ENCODE data around the gene UBALD1. TPM values are rescaled to one million over a fixed set of nuclear protein-coding genes. Genes with fewer than 3 reads are reported as not detected.

The UBALD1 gene
- 10.7 and 11.5 TPM in 2 replicates for total RNA-seq (2014; rRNA removed; shearing (Covaris generic))
- polyA plus RNA-seq (2014; cell fraction: nucleus; rRNA removed), result 29.7 and 70.8 TPM in 2 replicates

DNA sequence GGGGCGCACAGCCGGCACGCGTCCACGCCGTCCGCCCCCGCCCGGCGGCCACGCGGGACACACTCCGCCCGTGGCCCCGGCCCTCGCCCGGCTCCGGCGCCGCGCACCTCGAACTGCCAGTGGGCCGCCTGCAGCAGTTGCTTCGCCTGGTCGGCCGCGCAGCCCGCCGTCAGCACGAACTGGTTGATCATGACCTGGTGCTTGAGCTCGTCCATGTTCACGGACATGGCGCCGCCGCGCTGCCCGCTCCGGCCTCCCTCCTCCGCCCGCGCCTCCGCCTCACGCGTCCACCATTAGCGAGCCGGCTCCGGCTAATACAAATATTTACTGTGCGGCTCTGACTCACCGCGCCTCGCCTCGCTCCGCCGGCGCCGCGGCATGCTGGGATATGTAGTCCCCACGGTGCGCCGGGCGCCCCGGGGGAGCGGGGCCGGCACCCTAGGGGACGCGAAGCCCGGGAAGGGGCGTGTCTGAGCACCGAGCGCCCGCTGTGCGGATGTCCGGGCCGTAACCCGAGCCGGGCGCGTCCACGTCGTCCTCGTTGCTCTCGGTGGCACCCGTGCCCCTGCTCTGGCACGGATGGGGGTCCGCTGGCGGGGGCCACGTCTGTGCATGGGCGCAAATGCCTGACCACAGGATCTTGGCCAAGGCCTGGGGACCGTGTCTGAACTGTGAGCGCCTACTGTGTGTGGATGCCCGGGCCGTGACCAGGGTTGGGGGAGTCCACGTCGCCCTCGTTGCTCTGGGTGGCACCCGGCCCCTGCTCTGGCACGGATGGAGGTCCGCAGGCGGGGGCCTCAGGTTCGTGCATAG, at the start of gene UBALD1:
TSS of gene UBALD1 (minus strand) at position 318 of the 813 bp plus-strand sequence. CDS start at position 227, 91 bp downstream.
- DNase-seq (ENCODE audit: extremely low read depth, low read depth), result peak; percentile 92

DNA sequence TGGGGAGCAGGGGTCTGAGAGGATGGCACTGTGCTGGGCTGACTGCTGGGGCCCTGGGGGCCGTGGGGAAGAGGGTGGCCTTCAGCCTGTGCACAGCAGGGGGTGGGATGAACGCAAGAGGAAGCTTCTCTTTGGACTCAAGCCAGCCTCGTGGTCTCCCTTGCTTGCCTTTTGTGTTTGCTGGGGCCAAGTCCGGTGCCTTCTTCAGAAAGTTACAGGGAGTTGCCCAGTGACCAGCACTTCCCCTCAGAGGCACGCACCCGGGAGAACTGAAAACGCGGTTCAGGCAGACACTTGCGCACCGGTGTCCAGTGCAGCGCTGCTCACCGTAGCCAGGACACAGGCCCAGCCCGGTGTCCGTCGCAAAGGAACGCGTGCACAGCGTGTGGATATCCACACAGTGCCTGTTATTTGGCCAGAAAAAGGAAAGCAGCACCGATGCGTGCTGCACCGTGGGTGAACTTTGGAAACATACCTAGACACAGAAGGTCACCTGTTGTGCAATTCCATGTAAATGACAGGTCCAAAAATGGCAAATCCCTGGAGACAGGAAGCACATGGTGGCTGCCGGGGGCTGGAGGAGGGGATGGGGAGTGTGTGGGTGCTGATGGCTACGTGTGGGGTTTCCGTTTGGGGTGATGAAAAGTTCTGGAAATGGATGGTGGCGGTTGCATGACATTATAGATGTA, 49.2 kb upstream of the UBALD1 start:
- no peak for DNase-seq (ENCODE audit: extremely low read depth, low read depth)

DNA sequence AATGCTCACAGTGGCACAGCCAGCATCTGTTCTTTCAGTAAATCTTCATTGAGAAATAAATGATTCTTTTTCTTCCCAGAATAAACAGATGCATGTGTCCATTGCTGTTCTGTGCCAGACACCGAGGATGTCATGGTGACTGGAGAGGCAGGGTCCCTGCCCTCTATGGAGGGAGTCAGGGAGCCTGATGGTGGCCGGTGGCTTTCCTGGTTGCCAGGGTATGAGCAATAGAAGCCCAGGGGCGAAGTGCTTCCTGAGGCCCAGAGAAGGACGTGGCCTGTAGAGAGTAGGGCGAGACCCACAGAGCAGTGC, 48.7 kb upstream of the UBALD1 start:
- no peak for DNase-seq (ENCODE audit: extremely low read depth, low read depth)

DNA sequence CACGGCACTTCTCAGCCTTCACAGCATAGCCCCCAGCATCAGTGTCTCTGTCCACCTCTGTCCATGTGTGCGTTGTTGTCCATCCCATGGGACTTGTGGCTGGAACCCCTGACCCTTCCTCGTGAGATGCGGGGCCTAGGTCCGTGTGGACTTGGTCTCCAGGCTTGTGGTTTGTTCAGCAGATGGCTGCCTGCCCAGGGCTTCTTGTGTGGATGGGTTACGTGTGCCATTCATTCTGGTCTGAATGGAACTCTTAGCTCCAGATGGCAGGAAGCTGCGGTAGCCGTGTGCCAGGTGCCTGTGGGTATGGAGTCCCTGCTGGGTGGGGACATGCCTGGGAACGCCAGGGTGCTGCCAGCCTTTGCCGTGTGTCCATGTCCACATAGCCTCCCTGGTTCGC, 47.0 kb upstream of the UBALD1 start:
- no peak for DNase-seq (ENCODE audit: extremely low read depth, low read depth)

DNA sequence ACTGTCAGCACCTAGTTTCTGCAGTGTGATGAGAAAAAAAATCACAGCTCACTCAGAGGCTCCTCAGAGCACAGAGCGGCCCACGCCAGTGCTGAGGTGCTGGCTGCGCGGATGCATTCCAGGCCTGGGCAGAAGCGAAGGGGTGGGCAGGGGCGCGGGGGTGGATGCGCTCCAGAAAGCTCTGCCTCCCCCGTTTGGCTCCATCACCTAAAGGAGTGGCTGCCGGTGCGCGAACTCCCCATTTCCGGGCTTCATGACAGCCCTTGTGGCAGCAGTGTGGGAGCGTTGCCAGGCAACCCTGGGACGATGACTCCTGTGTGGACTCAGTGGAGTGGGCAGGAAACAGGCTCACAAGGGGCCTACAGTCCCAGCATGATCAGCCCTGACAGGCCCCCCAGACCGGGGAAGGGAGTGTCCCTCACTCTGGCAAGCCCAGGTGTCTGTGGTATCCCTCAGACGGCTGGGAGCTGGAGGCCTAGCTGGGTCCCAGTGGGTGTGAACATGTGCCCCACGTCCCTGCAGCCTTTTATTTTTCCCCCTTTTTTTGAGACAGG, 45.8 kb upstream of the UBALD1 start:
- DNase-seq (ENCODE audit: extremely low read depth, low read depth), result no peak

DNA sequence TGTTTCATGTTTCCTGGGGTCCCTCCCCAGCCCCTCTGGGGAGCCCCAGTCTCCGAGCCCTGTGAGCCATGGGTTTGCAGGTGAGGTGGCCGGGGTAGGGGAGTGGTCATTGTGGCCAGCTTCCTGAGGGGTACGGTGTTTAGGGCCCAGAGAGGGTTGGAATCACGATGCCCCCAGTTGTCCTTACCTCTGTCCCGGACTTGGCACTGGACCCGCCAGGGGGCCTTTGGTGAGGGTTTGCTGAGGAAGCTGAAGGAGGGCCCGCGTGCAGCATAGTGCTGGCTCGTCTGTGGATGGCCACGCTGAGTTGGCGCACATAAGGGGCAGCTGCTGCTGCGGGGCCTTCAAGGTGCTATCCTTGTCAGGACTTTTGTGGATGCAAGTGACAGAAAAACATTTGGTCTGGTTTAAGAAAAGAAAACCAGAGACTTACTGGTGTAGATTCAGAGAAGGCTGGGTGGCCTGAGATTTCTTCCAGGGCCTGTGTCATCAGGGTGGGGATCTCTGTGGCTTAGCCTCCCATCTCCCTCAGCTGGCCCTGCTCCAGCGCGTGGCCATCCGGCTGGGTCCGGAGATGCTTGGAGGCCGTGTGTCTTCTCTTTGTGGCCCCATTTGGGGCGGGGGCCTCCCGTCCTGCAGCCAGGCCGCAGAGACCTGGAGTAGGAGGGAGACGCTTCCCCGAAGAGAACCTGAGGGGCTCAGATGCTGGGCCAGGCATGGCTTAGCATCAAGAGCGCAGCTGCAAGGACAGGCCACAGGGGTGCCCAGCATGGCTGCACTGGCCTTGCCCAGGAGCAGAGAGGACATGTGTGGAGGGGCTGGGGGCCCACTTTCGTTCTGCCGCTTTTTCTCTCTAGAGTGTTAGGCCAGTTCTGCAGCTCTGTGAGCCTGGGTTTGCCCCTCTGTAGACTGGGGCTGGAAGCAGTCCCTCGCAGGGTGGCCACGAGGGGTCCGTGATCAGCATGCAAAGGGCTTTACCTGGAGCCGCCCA, 45.0 kb upstream of the UBALD1 start:
- no peak for DNase-seq (ENCODE audit: extremely low read depth, low read depth)

DNA sequence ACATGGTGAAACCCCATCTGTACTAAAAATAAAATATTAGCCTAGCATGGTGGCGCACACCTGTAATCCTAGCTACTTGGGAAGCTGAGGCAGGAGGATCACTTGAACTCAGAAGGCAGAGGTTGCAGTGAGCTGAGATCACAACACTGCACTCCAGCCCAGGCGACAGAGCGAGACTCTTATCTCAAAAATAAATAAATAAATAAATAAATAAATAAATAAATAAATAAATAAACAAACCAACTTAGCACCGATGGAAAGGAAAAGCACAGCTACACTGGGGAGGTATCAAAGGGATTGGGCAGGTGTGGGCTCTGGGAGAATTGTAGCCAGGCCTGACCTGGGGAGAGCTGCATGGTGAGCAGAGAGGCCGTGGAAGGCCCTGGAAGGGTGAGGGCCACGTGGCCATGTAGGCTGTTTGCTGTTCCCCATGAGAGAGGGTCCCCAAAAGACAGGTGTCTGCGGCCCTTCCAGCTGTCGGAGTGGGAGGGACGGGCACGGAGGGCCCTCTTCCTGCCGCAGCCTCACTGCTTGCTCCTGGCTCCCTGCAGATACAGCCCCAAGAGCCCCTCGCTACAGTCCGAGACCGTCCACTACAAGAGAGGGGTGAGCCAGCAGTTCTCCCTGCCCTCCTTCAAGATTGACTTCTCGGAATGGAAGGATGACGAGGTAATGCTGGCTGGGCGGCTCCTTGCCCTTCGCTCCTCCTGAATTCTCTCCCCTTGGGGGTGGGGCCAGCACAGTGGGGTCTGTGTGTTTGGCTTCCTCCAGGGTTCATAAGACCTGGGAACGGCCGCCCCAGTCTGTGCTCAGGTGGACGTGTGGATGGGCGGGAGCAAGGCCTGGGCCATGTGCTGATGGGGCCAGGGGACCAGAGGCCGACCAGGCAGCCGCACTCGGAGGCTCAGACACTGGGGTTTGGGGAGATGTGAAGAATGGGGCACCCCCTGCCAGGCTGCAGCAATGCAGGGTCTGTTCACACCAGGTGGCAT, 42.3 kb upstream of the UBALD1 start:
- DNase-seq (ENCODE audit: extremely low read depth, low read depth), result no peak

DNA sequence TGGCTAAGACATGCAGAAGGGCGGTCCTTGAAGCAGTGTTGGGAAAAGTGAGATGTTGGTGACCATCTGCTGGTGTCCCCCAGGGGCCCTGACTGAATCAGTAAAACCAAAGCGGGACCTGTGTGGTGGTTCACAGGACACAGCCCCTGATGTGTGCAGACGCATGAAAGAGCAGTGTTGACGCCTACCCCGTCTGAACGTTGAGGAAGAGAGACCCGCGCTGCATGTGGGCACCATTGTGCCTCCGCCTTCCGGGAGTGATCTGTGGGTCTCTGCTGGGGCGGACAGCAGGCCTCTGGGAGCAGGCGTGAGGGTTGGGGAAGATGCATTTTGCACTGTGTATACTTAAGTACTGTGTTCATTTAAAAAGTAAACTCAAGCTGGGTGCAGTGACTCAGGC, 41.5 kb upstream of the UBALD1 start:
- DNase-seq (ENCODE audit: extremely low read depth, low read depth), result no peak

DNA sequence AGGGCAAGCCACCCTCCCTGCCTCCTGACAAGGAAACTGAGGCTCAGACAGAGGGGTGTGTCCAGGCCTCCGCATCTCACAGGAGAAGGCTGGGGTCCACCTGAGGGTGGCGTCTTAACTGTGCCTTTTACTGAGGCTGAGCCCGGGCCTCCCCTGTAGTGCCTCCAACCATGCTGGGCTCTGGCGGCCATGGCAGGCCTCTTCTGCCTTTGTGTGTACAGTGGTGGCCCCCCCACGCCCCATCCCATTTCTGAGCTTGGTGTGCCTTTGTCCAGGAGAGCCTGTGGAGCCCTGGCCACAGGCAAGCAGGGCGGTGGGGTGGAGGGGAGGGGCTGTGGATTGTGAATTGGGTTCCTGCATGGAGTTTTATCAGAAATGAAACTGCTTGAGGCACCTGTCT, 41.1 kb upstream of the UBALD1 start:
- no peak for DNase-seq (ENCODE audit: extremely low read depth, low read depth)

DNA sequence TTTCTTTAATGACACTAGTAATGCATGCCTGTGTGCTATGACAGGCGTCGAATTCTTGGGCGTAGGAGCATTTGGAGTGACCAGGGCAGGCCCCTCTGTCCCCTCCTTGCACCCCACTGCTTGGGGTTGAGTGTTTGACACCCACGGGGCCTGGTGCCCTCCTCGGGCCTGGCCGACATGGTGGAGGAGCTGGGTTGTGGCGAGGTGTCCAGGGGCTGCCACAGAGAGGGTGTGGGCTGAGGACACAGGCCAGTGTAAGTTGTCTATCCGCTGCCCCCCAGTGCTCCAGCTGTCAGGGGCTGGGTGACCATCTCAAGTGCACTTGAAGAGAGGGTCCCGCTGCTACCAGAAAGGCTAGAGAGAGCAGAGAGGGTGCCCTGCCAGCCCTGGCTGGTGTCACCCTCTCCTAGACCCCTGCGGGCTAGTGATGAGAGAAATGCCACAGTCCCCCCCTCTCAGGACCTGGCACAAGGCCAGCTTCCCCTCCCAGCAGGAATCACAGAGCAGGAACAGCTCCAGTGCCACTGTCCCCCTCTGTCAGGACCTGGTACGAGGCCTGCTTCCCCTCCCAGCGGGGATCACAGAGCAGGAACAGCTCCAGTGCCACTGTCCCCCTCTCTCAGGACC, 40.4 kb upstream of the UBALD1 start:
- DNase-seq (ENCODE audit: extremely low read depth, low read depth), result no peak

DNA sequence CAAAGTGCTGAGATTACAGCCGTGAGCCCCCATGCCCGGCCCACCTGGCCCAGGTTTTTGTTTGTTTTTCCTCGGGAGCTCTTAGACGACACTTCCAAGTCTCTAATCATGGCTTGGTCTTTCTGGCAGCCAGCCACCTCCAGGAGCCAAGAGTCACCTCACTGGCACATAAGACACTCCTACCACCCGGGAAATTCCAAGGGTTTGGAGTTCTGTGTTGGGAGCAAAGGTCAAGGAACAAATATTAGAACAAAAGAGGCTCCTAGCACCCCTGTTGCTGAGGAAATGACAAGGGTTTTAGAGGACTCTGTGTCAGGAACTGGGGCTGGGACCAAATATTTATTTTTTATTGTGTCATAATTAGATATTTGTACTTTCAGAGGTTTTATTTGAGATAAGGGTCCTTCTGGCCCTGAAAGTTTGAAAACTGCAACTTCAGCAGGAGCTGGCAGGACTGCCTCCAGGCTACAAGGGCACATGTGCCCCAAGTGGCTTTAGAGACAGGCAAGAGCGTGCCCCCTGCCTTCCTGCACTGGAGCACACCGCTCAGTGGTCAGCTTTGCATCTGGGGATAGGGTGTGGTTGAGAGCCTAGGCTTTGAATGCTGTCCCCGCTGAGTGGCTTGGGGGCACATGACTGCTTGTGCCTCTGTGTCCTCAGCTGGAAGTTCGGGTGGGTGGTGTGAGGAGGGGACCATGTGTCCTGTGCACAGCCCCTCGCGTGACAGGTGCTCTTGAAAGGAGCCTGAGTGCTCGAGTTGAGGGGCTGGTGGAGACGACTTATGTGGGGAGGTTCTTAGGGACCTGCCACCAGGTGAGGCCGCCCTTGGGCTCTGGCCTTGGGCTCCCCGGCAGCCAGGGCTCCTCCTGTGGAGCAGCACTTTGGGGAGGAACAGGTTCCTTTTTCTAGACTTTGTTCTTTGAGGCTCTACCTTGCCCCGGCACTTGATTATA, 39.6 kb upstream of the UBALD1 start:
- no peak for DNase-seq (ENCODE audit: extremely low read depth, low read depth)

DNA sequence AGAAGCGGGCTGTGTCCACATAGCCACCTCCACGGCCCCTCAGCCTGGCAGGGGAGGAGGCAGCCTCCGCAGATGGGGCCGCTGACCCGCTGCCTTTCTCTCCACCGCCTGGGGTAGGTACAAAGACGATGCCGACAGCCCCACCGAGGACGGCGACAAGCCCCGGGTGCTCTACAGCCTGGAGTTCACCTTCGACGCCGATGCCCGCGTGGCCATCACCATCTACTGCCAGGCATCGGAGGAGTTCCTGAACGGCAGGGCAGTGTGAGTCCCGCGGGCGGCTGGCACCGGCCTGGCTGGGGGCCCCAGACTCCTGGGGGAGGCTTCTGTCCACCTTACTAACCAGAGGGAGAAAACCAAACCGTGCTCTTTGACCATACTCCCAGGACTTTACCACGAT, 37.9 kb upstream of the UBALD1 start:
- DNase-seq (ENCODE audit: extremely low read depth, low read depth), result no peak

DNA sequence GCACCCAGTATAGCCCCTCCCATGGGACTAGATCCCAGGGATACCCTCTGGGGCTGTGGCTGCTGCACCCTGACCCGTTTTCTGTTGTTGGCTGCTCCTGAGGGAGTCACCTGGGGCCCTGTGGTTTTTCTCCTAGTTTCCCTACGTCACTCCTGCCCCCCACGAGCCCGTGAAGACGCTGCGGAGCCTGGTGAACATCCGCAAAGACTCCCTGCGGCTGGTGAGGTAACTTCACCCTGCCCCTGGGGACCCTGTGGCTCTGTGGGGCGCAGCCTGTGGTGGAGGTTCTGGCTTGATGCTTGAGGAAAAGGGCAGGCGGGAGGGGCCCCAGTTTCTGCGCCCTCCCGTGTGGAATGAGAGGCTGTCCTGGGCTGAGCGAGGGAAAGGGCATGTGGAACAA, 37.1 kb upstream of the UBALD1 start:
- DNase-seq (ENCODE audit: extremely low read depth, low read depth), result no peak

DNA sequence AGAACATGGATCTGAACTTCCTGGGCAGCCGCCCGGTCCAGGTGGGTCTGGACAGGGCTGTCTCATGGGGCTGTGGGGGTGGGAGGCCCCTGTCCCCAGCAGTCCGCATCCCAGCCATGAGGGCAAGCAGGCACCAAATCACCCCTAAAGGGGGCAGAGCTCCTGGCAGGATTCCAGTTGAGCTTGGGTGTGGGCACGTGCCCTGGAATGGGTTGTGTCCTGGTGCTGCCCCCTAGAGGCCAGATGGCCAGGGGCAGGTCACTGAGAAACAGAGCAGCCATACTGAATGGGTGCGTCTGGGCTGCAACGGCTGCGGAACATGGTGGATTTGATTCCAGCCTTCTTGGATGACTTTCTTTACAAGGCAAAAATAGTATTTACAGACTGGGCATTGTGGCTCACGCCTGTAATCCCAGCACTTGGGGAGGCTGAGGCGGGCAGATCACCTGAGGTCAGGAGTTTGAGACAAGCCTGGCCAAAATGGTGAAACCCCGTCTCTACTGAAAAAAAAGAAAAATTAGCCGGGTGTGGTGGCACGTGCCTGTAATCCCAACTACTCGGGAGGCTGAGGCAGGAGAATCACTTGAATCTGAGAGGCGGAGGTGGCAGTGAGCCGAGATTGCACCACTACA, 35.9 kb upstream of the UBALD1 start:
- peak; percentile 78 for DNase-seq (ENCODE audit: extremely low read depth, low read depth)

DNA sequence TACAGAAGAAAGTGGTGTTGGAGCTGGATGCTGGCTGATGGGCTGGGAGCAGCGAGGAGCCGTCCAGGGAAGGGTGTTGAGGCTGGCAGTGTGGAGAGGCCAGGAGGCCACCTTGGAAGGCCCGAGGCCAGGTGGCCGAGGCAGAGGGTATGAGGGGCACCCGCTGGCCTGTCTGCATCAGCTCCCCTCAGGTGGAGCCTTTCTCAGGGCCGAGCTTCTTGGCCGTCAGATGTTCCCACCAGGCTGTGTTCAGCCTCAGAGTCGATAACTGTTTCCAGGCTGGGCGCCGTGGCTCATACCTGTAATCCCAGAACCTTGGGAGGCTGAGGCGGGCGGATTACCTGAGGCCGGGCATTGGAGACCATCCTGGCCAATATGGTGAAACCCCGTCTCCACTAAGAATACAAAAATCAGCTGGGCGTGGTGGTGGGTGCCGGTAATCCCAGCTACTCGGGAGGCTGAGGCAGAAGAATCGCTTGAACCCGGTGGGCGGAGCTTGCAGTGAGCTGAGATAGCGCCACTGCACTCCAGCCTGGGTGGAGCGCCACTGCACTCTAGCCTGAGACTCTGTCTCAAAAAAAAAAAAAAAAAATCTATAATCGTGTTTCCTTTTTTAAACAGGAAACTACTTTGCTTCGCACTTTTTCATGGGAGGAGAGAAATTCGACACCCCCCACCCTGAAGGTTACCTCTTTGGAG, 35.2 kb upstream of the UBALD1 start:
- no peak for DNase-seq (ENCODE audit: extremely low read depth, low read depth)

DNA sequence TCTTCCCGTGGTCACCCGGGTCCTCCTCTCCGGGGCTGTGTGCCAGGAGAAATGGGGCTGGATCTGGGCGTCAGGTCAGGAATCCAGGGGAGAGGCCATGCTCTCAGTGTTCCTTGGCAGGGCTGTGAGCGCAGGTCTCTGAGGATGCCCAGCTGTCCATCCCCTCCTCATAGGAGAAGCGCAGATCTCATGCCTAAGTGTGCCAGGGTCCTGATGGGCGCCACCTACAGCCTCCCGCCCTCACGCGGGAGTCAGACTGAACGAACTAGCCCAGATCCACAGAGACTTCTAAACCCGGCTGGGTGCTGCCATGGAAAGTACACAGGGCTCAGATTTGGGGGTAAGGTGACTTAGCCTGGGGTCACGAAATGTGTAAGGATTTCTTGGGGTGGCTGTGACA, 34.2 kb upstream of the UBALD1 start:
- DNase-seq (ENCODE audit: extremely low read depth, low read depth), result no peak

DNA sequence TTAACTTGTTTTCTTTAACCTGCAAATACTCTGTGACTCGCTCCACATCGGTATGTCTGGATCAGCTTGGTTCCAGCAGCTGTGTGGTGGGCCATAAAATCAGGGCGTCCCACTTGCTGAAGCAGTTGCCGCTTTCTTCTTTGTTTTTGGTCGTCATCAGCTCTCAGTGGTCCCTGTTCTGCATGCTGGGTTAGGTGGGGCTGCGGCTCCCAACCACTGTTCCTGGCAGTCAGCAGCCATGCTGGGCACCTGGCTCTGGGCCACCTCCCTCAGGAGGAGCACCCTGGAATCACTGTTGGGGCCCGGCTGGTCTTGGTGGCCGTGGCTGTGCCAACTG, 32.9 kb upstream of the UBALD1 start:
- DNase-seq (ENCODE audit: extremely low read depth, low read depth), result no peak

Measured in NCI-H460 (cell line).